ENCODE data around the gene HSPA1A. TPM values are rescaled to one million over a fixed set of nuclear protein-coding genes. Genes with fewer than 3 reads are reported as not detected.

HSPA1A gene
- total and polyA plus RNA-seq, 2 experiments from 2014 or later: 51.2 to 167 TPM

DNA sequence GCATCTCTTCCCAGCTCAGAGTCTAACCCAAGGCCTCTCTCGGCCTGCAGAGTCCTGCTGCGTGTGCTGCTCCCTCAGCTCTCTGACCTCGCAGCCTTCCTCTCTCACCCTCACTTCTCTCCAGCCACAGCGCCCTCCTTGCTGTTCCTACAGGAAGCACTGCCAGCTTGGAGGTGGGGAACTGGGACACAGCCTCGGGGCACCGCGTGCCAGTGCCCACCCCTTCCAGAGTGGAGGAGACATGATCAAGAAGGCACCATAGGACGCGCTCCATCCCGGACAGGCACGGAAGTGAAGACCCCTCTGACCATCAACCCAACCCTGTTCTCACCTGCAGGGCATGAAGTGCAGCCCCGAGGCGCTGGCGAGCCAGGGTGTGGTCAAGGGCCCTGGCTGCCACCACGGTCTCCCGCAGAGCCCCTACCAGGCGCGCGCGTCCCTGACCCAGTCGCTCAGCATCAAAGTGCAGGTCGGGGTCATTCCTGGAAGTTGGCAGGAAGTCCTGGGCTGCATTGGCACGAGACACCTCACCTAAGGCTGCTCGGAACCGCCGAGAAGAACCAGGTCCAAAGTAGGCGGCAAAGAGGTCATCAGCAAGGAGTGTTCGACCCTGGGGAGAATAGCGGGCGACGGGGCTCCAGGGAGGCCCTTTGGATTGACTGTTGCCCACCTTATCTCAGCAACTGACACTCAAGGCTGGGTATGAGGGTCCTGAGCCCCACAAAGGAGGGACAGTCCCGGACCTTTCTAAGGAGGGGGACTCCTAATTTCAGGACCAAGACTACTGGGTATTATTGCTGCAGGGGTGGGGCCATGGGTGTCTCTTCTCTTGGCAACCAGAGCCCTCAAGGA is 39.5 kb upstream of the HSPA1A start:
- Histone ChIP-seq H3K36me3 (no peaks in the 10 kb centered on the region), H3K4me1 (ENCODE audit: low read depth) (peaks cover 22% of the 10 kb centered on the region)
- DNase-seq (ENCODE audit: low read depth in 1 of 2, low spot score in 1 of 2): no peak

DNA sequence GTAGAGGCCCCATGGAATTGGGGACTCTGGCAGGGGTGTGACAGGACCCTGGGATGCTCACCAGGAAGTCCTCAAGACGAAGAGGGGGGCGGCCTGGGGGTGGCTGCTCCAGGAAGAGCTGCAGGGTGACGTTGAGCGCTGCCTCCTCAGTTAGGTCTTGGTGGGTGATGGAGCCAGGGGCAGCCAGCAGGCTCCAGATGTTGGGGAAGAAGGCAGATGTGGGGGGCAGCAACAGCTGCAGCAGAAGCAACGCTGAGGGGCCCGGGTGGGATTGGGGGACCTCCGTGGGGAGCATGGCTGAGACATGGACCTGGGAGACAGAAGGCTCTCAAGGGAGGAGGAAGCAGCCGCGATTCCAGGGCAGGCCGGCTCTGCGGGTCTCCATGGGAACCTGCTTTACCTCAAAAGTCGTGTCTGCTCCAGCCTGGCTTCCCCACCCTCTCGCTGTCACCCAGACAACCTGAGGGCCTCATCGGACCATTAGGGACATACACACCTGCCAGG is 38.8 kb upstream of the HSPA1A start:
- no peaks in the 10 kb centered on the region for H3K9me3 ChIP-seq (ENCODE audit: low read depth)
- H3K4me1 ChIP-seq (ENCODE audit: low read depth): peaks cover 22% of the 10 kb centered on the region
- peak overlapping the region; percentile 91 for H3K27ac ChIP-seq
- no peaks in the 10 kb centered on the region for H3K36me3 ChIP-seq
- TF ChIP-seq, protein P1, sequence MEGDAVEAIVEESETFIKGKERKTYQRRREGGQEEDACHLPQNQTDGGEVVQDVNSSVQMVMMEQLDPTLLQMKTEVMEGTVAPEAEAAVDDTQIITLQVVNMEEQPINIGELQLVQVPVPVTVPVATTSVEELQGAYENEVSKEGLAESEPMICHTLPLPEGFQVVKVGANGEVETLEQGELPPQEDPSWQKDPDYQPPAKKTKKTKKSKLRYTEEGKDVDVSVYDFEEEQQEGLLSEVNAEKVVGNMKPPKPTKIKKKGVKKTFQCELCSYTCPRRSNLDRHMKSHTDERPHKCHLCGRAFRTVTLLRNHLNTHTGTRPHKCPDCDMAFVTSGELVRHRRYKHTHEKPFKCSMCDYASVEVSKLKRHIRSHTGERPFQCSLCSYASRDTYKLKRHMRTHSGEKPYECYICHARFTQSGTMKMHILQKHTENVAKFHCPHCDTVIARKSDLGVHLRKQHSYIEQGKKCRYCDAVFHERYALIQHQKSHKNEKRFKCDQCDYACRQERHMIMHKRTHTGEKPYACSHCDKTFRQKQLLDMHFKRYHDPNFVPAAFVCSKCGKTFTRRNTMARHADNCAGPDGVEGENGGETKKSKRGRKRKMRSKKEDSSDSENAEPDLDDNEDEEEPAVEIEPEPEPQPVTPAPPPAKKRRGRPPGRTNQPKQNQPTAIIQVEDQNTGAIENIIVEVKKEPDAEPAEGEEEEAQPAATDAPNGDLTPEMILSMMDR (IDR thresholded peaks at IDR 0.05; ENCODE audit: low read depth, low read length): no peak
- H3K4me3 ChIP-seq: no peak overlapping the region
- no peak for DNase-seq (ENCODE audit: low read depth in 1 of 2, low spot score in 1 of 2)
- no peaks in the 10 kb centered on the region for H3K27me3 ChIP-seq

More for the DNA sequence above, 39.5 kb upstream of the HSPA1A start:
- Histone ChIP-seq H3K27ac (peak overlapping the region; percentile 91), H3K9me3 (ENCODE audit: low read depth) (no peaks in the 10 kb centered on the region), H3K27me3 (no peaks in the 10 kb centered on the region), H3K4me3 (no peak overlapping the region)
- TF ChIP-seq, protein P1 (IDR thresholded peaks at IDR 0.05; ENCODE audit: low read depth, low read length): no peak

DNA sequence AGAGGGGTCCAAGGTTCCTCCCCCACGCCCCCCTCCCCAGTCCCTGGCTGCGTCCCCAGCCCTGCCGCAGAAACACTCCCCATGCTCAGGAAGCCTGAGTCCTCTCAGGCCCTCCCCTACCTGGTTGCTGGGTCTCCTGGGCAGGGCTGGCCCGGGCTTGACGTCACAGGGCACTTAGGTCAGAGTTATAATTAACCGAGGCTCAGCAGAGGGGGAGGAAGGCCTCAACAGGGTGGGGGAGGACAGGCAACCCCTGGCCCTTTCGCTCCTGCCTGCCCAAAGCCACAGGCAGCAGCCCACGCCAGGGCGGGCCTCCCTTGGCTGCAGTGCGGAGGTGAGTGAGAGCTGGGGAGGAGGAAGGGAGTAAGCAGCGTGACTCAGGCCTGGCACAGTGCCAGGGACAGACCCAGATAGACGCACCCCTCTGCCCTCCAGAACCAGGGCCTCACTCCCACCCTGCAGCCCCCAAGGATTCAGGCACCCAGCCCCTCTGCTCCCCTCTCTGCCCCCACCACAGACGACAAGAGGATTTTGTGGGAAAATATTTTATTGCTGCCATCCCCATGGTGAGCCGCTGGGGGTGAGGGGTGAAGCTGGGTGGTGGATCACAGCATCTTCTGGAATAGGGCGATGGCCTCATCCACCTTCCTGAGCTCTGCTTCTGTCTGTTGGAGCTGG is 38.2 kb upstream of the HSPA1A start, which contains the start of gene VWA7:
Gene VWA7 (minus strand): TSS at position 340 of the 678 bp plus-strand sequence. CDS start 549 bp downstream, outside the sequence.
- H3K4me3 ChIP-seq: no peak within 1 kb of the TSS
- DNase-seq (ENCODE audit: low read depth in 1 of 2, low spot score in 1 of 2): peak; percentile 88 to 94
- peaks cover 22% of the 10 kb centered on the region for H3K4me1 ChIP-seq (ENCODE audit: low read depth)
- TF ChIP-seq, protein P1 (IDR thresholded peaks at IDR 0.05; ENCODE audit: low read depth, low read length): no peak
- no peaks in the 10 kb centered on the region for H3K36me3 ChIP-seq
- peak within 1 kb of the TSS; percentile 91 for H3K27ac ChIP-seq
- no peaks in the 10 kb centered on the region for H3K9me3 ChIP-seq (ENCODE audit: low read depth)
- no peaks in the 10 kb centered on the region for H3K27me3 ChIP-seq

DNA sequence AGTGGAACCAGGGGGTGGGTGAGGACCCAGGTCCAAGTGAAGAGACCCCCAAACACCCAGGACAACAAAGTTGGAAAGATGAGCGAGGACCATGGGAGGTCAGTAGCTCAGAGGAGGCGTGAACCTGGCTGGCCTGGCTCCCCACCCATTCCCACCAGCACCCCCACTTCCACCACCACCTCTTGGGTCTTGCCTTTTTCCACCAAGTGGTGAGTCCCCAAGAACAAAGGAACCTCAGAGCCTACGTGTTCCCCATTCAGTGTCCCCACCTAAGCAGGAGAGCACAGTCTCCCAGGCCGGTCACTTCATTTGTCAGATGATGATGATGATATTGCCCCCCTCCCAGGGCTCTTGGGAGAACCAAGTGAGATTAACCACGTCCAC is 37.7 kb upstream of the HSPA1A start:
- Histone ChIP-seq H3K27me3 (no peaks in the 10 kb centered on the region), H3K9me3 (ENCODE audit: low read depth) (no peaks in the 10 kb centered on the region), H3K27ac (peak overlapping the region; percentile 91), H3K4me3 (no peak overlapping the region), H3K4me1 (ENCODE audit: low read depth) (peaks cover 22% of the 10 kb centered on the region), H3K36me3 (no peaks in the 10 kb centered on the region)
- TF ChIP-seq, protein P1 (IDR thresholded peaks at IDR 0.05; ENCODE audit: low read depth, low read length): no peak
- no peak for DNase-seq (ENCODE audit: low read depth in 1 of 2, low spot score in 1 of 2)

DNA sequence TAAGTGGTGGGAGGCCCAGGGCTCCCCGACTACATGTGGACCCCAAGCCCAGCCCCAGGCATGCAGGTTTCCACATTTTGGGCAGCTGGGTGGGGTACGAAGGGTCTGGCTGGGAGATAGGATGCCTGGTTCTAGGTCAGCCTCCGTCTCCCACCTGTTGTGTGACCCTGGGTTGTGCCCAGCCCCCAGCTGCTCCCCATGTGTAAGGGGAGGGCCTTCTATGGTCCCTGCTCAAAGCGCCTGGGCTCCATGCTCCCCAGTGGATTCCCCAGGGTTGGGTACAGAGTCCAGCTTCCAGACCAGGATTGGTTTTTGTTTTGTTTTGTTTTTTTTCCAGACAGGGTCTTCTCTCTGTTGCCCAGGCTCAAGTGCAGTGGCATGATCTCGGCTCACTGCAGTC is 37.1 kb upstream of the HSPA1A start:
- H3K27me3 ChIP-seq: no peaks in the 10 kb centered on the region
- H3K4me1 ChIP-seq (ENCODE audit: low read depth): peaks cover 22% of the 10 kb centered on the region
- no peaks in the 10 kb centered on the region for H3K9me3 ChIP-seq (ENCODE audit: low read depth)
- TF ChIP-seq, protein P1 (IDR thresholded peaks at IDR 0.05; ENCODE audit: low read depth, low read length): no peak
- peak overlapping the region; percentile 91 for H3K27ac ChIP-seq
- no peak for DNase-seq (ENCODE audit: low read depth in 1 of 2, low spot score in 1 of 2)
- no peaks in the 10 kb centered on the region for H3K36me3 ChIP-seq
- H3K4me3 ChIP-seq: no peak overlapping the region

All from cardiac muscle cell (in vitro differentiated cells and primary cell).